GM21786 (cell line): ENCODE results near the gene MST1.
"Not testable (repeated sequence)": the region's sequence is repeated elsewhere in the genome, so short reads cannot be mapped to it uniquely, and the experiment has no call there.

Experiments
- ATAC-seq: cut with Tn5 transposase; IDR thresholded peaks from one replicate; pipeline ENCODE4 v1.9.1; 2021; ENCODE audit not compliant: unreplicated experiment

Gene MST1

DNA sequence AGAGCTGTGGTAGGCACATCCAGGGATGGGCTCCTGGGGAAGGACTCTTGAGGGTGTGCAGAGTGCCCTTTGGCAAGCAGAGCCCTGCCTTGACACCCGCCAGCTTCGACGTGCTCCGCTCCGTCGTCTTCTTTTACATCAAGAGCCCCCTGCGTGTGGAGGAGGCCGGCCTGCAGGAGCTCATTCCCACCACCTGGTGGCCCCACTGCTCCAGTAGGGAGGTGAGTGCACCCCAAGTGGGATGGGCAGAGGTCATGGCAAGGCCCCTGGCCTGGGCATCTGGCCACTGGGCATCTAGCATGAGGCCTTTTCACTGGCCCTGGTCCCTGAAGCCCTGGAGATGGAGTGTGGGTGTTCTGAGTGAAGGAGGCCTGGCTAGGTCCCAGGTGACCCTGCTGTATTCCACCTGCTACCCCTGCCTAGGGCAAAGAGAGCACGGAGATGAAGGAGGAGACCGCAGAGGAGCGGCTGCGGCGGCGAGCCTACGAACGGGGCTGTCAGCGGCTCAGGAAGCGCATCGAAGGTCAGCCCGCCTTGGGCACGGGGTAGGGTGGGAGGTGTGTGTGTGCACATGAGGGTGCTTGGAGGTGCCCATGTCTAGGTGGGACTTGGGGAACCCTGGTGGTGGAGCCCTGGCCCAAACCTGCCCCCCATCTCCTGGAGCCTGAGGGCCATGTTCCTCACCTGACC is 12.3 kb upstream of the MST1 start:
- no peak for ATAC-seq

DNA sequence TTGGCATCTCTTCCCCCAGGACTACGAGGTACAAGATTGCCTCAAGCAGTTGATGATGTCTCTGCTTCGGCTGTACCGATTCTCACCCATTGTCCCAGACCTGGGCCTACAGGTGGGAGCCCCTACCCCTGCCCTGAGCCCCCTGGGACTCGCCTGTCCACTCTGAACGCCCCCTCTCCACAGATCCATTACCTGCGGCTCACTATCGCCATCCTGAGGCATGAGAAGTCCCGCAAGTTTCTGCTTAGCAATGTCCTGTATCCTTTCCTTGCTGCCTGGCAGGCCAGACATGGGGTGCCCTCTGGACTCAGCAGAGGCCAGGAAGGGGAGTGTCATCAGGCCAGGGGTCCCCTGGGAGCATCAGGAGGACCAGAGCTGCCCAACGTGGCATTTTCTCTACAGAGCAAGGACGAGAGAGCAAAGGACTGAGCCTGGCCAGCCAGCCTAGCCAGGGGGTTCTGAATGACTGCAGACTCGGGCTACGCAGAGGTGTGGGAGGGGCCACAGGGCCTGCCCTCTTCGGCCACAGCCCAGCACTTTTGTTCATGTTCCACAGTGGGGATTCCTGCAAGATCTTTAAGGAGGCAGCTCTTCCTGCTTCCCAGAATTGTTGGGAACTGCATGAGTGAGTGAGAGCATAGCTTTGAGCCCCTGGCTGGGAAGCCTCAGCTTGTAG is 11.3 kb upstream of the MST1 start:
- ATAC-seq = no peak

DNA sequence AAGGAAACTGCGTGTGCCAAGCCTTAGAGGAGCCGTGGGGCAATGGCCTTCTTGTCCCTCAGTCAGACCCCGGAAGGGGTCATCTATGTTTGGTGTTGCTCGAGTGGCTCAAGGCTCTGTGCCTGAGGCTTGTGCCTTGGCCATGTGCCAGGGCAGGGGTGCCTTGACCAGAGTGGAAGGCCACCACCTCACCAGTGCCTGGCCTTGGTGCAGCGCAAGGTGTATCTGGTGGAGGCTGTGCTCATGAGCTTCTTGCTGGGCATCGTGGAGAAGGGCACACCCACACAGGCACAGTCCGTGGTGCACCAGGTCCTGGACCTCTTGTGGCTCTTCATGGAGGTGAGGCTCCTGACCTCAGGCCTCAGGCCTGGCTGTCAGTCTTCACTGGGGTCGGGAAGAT is 10.7 kb upstream of the MST1 start:
- no peak for ATAC-seq

DNA sequence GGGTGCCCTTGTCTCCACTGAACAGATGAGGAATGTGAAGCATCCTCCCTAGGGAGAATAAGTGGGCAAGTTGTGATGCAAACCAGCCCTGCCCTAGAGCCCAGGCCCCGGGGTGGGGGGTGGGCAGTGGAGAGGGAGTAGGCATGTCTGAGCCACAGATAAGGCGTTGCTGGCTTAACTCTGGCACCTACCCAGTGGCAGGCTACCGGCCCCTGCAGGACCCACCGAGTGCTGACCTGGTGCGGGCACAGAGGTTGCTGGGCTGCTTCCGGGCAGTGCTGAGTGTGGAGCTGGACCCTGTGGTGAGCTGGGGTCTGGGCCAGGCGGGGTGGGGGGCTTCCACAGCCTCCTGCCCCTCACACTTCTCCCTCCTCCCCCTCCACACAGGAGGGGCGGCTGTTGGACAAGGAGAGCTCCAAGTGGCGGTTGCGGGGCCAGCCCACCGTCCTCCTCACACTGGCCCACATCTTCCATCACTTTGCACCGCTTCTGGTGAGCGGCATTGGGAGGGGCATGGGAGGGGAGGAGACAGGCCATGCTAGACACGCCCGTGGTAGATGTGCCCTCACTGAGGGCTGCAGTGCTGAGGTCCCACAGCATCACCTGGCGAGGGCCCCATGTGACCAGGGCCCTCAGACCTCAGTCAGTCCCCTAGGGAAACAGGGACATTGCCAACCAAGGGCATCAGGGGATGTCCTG is 10.2 kb upstream of the MST1 start:
- no peak for ATAC-seq

DNA sequence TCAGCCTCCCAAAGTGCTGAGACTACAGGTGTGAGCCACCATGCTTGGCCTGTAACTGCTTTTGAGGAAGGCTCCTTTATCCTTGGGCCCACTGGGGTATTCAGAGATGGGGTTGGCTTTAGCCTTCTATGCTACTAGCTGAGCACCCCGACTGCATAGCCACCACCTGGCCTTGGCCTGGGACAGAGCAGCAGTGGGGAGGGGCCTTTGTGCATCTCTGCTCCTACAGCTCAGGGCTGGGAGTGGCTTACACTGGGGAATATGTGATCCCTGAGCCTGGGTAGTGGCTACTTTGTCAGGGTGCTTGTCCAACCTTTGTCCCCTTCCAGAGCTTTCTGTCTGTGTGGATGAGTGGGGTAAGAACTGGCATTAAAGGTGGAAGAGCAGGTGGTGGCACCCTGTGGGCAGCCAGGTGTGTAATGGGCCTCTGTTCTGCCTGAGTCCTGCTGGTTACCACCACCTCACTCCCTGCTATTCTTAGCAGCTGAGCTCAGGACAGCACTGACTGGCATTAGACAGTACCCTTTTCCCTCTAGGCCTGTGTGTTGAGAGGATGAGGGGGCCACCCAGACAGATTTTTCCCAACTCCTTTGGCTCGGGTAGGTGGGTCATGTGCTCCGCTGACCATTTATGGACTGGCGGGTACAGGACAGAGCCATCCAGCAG is 6.2 kb upstream of the MST1 start:
- not testable (repeated sequence) for ATAC-seq

DNA sequence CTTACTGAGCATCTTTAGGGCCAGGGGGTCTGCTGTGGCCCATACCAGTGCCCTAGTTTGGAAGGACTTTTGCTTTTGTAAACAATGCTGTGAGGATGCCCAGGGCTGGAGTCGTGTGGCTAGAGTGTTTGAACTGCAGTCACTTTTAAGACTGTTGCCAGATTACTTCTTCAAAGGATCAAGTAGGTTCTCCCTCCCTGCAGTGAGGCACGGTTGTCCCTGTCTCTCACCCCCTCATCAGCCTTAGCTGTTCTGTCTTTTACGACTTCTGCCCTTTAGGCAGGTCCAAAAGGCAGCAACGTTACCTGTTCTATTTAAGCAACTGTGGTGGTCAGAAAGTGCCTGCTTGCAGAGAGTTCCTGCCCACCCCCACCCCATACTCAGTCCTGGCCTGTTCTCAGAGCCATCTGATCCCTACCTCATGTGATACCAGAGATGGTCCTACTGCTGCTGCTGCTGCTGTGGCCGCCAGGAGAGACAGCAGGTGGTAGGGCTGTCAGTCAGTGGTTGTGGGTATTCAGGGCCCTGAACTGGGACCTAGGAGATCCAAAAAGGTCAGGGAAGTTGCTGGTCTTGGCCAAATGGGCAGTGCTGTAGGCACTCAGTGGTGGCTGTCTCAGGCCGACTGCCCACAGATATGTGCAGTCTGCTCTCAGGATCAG is 5.3 kb upstream of the MST1 start:
- not testable (repeated sequence) for ATAC-seq

DNA sequence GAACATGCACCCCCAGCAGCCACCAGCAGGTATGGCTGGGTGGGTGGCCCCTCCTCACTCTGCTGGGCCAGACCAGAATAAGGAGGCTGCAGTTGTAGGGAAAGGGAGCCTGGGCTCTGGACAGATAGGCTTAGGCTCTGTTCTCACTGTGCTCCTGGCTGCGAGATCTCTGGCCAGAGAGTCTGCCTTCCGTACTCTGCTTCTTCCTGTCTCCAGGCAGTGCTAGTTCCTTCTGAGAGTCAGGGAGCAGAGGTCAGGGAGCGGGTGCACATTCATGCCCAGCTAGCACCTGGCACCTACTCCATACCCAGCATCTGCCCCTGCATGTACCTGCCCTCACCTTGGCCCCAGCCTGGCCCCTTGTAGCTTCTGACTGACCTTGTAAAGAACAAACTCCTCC is 2.2 kb upstream of the MST1 start:
- not testable (repeated sequence) for ATAC-seq

DNA sequence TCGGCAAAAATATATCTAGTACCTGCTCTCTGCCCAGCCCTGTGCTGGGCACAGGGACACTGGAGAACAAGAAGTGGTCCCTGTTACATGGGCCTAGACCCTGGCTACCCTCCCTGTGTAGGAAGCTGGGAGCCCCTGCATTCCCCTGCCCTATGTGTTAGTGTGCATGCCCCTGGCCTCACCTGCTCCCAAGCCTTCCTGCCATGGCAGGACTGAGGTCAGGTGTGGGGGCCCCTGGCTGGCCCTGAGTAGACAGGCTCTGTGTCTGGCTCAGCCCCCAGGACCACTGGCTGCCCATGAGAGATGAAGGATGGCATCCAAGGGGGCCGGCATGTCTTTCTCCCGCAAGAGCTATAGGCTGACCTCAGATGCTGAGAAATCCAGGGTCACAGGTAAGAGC is 1.6 kb upstream of the MST1 start:
- ATAC-seq = not testable (repeated sequence)

DNA sequence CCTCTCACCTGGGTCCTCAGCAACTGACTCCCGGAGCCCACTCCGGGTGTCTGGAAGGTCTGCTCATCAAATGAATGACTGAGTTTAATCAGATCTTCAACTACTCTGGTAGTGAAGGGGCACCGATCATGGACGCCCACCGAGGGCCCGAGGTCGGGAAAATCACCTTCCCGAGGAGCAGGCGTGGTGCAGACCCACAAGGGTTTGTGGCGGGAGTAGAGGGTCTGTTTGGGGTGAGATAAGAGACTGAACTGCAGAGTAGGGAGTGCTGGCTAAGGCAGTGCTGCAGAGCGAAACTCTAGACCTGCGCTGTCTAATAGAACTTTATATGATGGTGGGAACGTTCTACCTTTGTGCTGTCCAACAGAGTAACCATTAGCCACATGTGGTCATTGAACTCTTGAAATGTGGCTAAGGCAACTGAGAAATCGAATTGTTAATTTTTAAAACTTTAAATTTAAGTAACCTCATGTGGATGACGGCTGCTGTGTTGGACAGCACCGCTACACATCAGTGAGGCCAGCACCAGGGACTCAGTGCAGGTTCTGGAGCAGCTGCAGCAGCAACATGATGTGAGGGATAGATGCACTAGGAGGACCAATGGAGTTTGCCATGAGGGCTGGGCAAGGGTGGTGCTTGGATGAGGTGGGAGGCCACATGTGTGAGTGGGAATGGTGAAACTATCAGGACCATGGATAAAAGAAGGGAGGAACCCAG is 792 bp upstream of the MST1 start:
- ATAC-seq = not testable (repeated sequence)

DNA sequence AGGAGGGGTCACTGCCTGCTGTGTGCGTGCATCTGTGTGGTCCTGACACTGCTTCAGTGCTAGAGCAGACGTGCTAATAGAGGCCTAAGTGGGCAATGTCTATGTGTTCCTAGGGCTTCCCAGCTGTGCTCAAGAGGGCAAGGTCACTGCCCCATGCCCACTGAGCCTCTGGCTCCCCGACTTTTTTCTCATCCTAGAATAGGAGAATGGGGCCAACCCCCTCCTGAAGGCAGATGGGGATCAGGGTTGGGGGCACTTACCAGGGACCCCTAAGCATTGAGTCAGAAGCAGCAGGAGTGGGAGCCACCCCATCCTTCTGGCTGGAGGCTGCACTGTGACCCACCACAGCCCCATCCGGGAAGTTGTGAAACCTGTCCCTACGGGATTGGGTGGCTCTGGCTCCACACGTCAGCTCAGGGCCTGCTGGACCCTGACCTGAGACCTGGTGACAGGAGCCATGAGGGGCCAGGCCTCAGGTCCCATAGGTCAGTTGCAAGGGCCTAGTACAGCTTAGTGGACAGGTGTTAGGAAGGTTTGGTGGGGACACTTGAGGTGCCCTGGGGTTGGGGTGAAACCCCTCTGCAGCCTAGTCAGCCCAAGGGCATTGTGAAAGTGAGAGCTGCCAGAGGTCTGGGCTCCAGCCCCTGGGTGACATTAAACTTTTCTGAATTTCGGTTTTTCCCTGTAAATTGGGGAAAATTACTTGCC is 782 bp downstream of the MST1 start:
- ATAC-seq = peak; percentile 5

DNA sequence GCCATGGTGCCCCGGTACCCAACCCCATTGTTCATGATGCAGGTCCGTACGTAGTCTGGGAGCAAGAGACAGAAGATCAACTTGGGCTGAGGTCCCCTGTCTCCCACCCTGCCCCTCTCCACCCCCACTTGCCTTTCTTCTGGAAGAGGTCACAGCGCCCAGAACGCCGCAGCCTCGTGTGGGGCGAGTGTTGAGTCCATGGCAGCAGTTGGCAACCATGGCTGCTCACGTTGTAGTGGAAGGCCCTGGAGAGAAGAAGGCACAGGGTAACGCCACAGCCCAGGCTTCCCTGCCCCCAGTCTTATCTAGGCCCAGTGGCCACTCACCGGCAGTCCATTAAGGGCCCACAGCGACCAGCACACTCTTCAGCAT is 1.9 kb downstream of the MST1 start:
- not testable (repeated sequence) for ATAC-seq

DNA sequence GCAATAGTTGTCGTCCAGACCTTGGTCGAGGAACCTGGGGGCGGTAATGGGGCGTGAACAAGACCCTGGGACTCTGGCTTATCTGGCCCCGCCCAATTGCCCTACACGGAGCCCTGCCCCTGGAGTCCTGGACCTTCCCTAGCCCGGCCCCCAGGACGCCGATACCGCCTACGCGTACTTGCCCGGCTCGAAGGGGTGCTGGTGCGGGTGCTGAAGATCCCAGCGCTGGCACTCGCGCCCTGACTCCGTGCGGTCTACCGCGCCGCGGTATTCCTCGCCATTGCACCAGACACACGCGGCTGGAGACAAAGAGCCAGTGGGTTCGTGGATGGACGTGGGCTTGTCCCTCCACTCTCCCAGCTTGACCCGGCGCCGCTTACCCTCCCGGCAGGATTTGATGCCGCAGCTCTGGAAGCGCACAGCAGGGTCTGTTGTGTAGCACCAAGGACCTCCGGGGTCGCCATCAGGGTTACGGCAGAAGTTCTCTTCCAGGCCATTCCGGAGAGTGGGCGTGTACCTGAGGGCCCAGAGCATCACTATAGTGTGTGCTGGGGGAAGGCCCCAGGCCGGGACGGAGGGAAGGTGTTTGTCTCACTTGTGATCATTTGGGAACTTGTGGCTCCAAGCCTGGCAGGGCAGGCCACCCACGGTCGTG is 2.4 kb downstream of the MST1 start:
- ATAC-seq = not testable (repeated sequence)

DNA sequence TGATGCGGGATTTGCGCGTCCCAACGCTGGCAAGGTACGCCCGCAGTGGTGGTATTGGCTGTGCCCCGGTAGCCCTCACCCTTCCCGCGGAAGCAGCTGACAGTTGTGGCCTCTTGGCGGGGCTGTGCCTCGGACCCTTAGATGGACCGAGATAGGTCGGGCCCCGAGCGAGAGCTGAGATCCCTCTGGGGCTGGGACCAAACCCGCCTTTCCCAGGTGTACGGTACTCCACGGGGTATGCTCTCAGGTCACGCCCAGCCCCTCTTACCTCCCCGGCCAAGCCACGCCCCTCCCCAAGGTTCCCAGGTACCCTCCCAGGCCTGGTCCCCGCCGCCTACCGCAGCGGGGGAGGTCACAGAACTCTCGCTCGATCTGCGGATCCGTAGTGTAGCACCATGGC is 2.9 kb downstream of the MST1 start:
- ATAC-seq = not testable (repeated sequence)

DNA sequence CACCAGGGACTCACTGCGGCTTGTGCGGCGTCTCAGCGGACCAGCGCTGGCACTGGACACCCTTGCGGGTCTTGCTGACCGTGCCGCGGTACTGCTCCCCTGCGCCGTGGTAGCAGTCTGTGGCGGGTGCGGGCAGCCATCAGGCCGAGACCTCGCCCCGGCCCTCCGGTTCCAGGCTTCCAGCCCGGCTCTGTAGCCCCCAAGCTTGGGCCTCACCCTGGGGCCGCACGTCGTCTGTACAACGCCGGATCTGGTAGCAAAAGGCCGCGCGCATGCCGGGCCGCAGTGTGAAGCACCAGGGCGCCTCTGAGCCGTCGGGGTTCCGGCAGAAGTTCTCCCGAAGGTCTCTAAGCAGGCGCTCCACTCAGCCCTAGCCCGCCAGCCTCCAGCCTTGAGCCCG is 3.4 kb downstream of the MST1 start:
- not testable (repeated sequence) for ATAC-seq

DNA sequence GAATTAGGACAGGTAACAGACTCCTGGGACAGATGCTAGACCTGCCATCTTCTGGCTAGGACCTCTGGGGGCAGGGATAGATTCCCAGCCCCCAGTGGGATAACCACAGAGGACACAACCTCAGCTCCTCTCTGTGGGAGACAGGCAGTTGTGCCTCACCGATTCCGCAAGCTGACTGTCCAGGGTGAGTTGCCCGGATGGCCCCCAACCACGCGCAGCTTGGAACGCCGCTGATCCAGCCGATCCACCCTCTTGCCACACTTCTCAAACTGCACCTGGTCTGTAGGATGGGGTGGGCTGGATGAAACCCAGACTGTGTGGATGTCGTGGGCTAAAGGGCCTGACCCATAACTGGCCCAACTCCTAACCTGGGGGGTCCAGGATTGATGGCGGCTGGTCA is 4.2 kb downstream of the MST1 start:
- not testable (repeated sequence) for ATAC-seq

DNA sequence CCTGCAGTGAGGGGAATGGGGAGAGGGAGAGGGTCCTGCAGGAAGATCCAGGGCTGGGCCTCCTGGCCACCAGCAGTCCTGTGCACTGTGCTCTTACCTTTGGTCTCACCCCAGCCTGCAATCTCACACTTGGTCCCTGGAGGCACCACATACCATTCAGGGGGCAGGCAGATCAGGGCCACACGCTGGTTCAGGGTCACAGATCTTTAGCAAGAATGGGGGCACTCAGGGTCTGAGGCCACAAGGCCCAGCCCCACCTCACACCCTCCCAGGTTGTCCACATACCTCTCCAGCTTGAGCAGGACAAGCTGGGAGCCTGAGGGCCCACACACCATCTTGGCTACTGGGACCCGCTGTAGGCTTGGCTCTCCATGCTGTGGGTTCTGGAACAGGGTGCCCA is 4.8 kb downstream of the MST1 start:
- ATAC-seq = not testable (repeated sequence)

DNA sequence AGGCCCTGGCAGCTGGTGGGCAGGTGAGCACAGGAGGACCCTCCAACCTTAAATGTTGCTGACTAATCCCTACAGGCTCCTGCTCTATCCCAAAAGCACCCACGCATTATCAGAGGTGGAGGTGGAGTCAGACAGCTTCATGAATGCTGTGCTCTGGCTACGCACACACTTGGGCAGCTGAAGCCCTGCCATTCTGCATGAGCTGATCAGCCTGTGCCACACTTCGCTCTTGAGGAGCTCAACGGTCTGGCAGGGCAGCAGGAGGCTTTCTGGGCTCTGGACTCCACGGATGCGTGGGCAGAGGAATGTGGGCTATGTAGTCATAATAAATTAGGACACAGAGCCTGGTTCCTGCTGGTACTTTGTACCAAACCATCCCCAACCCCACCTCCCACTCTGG is 6.1 kb downstream of the MST1 start:
- ATAC-seq = no peak

DNA sequence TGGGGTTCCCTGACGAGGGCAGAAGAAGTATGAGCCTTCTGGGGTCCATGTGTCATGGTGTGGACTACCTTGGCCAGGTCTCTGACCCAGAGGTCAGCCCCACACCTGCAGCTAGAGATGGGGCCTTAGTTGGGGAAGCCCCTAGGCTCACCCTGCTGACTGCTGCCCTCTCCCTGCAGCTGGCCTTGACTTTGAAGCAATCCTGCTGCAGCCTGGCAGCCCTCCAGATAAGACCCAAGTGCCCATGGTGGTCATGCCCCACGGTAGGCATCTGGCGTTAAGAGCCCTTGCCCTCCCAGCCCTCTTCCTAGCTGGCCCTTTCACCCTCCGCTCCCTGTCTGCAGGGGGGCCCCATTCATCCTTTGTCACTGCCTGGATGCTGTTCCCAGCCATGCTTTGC is 7.7 kb downstream of the MST1 start:
- ATAC-seq = no peak

DNA sequence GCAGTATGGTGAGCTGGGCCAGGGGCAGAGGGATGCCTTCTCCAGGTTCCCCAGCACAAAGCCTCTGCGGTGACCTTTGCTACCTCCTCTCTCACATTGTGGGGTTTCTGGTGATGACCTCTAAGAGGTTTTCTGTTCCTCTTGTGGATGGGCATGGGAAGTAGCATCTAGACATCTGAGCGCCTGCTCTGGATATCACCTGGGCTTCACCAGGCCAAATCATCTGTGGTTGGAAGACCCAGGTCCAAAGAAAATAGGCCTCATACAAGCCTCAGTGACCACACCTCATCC is 8.1 kb downstream of the MST1 start:
- ATAC-seq = no peak
